Natural killer cell (primary cell): ENCODE data around the gene RPS2. TPM values are rescaled to one million over a fixed set of nuclear protein-coding genes. Genes with fewer than 3 reads are reported as not detected.
A peak's percentile ranks its signal among the peaks of the same experiment; 100 is the strongest.

Experiments used
- ATAC-seq, 3 donors: fragments of 150-1000 bp in 2 of 3; fragments of 200-7000 bp in 1 of 3; cut with Tn5 transposase; 1 replicate in 1 of 3; 2 replicates in 2 of 3; pipeline ENCODE4 v1.10.0; 2021; ENCODE audit warnings: mild to moderate bottlenecking in 2 of 3, moderate library complexity in 2 of 3
- DNase-seq, 2 donors: peaks; one replicate each; pipeline versions ENCODE4 v3.0.0 to v3.0.0-alpha.2; 2013 to 2021; ENCODE audit warnings: mixed read lengths in 1 of 2
- H3K27ac ChIP-seq: one replicate; pipeline ENCODE4 v1.5.1; 2013; ENCODE audit warnings: mild to moderate bottlenecking, low read length
- H3K27me3 ChIP-seq: one replicate; pipeline ENCODE4 v1.6.1; 2013; ENCODE audit warnings: low read length; ENCODE audit not compliant: control insufficient read depth, insufficient read depth
- H3K36me3 ChIP-seq: one replicate; pipeline ENCODE4 v1.6.1; 2013; ENCODE audit warnings: low read length; ENCODE audit not compliant: control insufficient read depth, insufficient read depth
- H3K4me1 ChIP-seq: one replicate; pipeline ENCODE4 v1.6.1; 2013; ENCODE audit warnings: low read length; ENCODE audit not compliant: control insufficient read depth, insufficient read depth
- H3K4me3 ChIP-seq: one replicate; pipeline ENCODE4 v1.5.1; 2013; ENCODE audit warnings: low read length
- H3K9me3 ChIP-seq: one replicate; pipeline ENCODE4 v1.6.1; 2013; ENCODE audit warnings: low read length; ENCODE audit not compliant: control insufficient read depth, insufficient read depth
- H3K27ac Mint-ChIP-seq, 2 donors: one replicate each; pipeline ENCODE4 v1.8.0; 2022; ENCODE audit warnings: mild to moderate bottlenecking in 2 of 2, mixed read lengths in 2 of 2, moderate library complexity in 1 of 2
- H3K27me3 Mint-ChIP-seq, 2 donors: one replicate each; pipeline ENCODE4 v1.8.0; 2022; ENCODE audit warnings: low read depth in 2 of 2, mixed read lengths in 2 of 2
- H3K36me3 Mint-ChIP-seq: one replicate; pipeline ENCODE4 v1.8.0; 2022; ENCODE audit warnings: mixed read lengths
- H3K4me1 Mint-ChIP-seq, 2 donors: one replicate each; pipeline ENCODE4 v1.8.0; 2022; ENCODE audit warnings: mixed read lengths in 2 of 2
- H3K4me3 Mint-ChIP-seq: one replicate; pipeline ENCODE4 v1.8.0; 2022; ENCODE audit warnings: mild to moderate bottlenecking, moderate library complexity, mixed read lengths
- H3K9me3 Mint-ChIP-seq, 2 donors: one replicate each; pipeline ENCODE4 v1.8.0; 2022; ENCODE audit warnings: mixed read lengths in 2 of 2
- WGBS: methylation state at CpG from one replicate; pipeline ENCODE4 v1.1.7; 2013; ENCODE audit warnings: missing lambda C conversion rate; ENCODE audit not compliant: insufficient coverage; 5-methylcytosine and 5-hydroxymethylcytosine counted together
- intact Hi-C: fragments of 100-400 bp; cut with micrococcal nuclease; formaldehyde crosslinking; loops from one replicate; pipeline ENCODE4 v1.14.2; 2022
- total RNA-seq, 4 donors: library from RNA; stranded (reverse); fragments of 120-200 nt in 1 of 4; gene quantifications; one replicate each; pipeline versions ENCODE4 v1.2.3 to v1.2.4, GENCODE V29; 2013 to 2022
- TF ChIP-seq, protein P1 (sequence below): fragments of 200-600 bp; IDR thresholded peaks from one replicate; pipeline ENCODE4 v1.8.0; 2022; ENCODE audit warnings: antibody characterized with exemption

RPS2 gene
- total RNA-seq, 3 donors from 2014 or later (not counting 1 experiment from before 2014, with no cell fraction given): 1,124 to 1,385 (median 1,274) TPM

GRCh38 chr16:1997494-1998359 lies 33.1 kb upstream of the RPS2 start:
- Mint-ChIP-seq H3K4me3 (no peak overlapping the region), H3K27me3 (no peaks in the 10 kb centered on the region), H3K27ac (no peak overlapping the region), H3K36me3 (no peaks in the 10 kb centered on the region), H3K9me3 (no peaks in the 10 kb centered on the region), H3K4me1 (peaks cover 0 to 9% of the 10 kb centered on the region in 2 donors)
- Histone ChIP-seq H3K36me3 (peaks cover 40% of the 10 kb centered on the region), H3K4me3 (no peak overlapping the region), H3K27me3 (no peaks in the 10 kb centered on the region), H3K4me1 (peaks cover 11% of the 10 kb centered on the region), H3K27ac (no peak overlapping the region), H3K9me3 (no peaks in the 10 kb centered on the region)
- DNase-seq (no peak), ATAC-seq (no peak)
- 93% methylated on average over 26 of the region's 26 CpGs for WGBS
- intact Hi-C loops: no loop called here
- TF ChIP-seq, protein P1, sequence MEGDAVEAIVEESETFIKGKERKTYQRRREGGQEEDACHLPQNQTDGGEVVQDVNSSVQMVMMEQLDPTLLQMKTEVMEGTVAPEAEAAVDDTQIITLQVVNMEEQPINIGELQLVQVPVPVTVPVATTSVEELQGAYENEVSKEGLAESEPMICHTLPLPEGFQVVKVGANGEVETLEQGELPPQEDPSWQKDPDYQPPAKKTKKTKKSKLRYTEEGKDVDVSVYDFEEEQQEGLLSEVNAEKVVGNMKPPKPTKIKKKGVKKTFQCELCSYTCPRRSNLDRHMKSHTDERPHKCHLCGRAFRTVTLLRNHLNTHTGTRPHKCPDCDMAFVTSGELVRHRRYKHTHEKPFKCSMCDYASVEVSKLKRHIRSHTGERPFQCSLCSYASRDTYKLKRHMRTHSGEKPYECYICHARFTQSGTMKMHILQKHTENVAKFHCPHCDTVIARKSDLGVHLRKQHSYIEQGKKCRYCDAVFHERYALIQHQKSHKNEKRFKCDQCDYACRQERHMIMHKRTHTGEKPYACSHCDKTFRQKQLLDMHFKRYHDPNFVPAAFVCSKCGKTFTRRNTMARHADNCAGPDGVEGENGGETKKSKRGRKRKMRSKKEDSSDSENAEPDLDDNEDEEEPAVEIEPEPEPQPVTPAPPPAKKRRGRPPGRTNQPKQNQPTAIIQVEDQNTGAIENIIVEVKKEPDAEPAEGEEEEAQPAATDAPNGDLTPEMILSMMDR: no peak

- peak overlapping the region; percentile 35 for H3K27ac ChIP-seq
- intact Hi-C loops: no loop called here
- Mint-ChIP-seq H3K9me3 (no peaks in the 10 kb centered on the region), H3K36me3 (no peaks in the 10 kb centered on the region), H3K4me1 (peaks cover 0 to 30% of the 10 kb centered on the region in 2 donors), H3K27ac (peak overlapping the region; percentile 75 to 85), H3K4me3 (no peak overlapping the region), H3K27me3 (no peaks in the 10 kb centered on the region)
- WGBS: 100% methylated on average over 1 of the region's 2 CpGs
- H3K9me3 ChIP-seq: no peaks in the 10 kb centered on the region
- peaks cover 36% of the 10 kb centered on the region for H3K4me1 ChIP-seq
- DNase-seq: peak in 1 of 2 donors; percentile 58
- H3K4me3 ChIP-seq: no peak overlapping the region
- no peak for ATAC-seq
- H3K27me3 ChIP-seq: peaks cover 2% of the 10 kb centered on the region
- TF ChIP-seq, protein P1: no peak
- peaks cover 11% of the 10 kb centered on the region for H3K36me3 ChIP-seq
These were observed 29.1 kb upstream of the RPS2 start for GRCh38 chr16:1993731-1994131.

DNA sequence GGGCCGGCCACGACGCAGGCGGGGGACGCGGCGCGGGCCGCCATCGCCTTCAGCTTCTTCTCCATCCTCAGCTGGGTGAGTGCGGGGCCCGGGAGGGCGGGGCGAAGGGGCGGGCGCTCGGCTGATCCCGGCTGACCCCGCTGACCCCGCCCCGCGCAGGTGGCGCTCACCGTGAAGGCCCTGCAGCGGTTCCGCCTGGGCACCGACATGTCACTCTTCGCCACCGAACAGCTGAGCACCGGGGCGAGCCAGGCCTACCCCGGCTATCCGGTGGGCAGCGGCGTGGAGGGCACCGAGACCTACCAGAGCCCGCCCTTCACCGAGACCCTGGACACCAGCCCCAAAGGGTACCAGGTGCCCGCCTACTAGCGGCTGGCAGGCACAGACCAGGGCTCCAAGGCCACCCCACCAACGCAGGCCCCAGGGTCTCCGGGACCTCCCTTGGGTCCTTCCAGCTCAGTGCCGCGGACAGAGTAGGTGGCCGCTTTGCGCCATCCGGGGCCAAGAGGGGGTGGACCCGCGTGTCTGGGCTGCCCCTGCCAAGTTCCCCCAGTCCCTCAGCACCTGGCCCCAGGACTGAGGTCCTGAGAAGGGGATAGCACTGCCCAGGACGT lies 28.2 kb upstream of the RPS2 start:
- TF ChIP-seq, protein P1: no peak
- no peaks in the 10 kb centered on the region for H3K9me3 ChIP-seq
- intact Hi-C loops: no loop called here
- peaks cover 2% of the 10 kb centered on the region for H3K27me3 ChIP-seq
- peak overlapping the region; percentile 35 for H3K27ac ChIP-seq
- WGBS: 59% methylated on average over 50 of the region's 50 CpGs
- Mint-ChIP-seq H3K4me1 (peaks cover 0 to 34% of the 10 kb centered on the region in 2 donors), H3K9me3 (no peaks in the 10 kb centered on the region), H3K27me3 (peaks cover 0 to 2% of the 10 kb centered on the region in 2 donors), H3K4me3 (no peak overlapping the region), H3K27ac (peak overlapping the region; percentile 75 to 85), H3K36me3 (no peaks in the 10 kb centered on the region)
- H3K36me3 ChIP-seq: peaks cover 6% of the 10 kb centered on the region
- peak in 1 of 2 donors; percentile 33 for DNase-seq
- H3K4me3 ChIP-seq: no peak overlapping the region
- no peak for ATAC-seq
- peaks cover 36% of the 10 kb centered on the region for H3K4me1 ChIP-seq
